ENCODE measurements around the gene RIIAD1.
A peak's percentile ranks its signal among the peaks of the same experiment; 100 is the strongest.

- TF ChIP-seq POLR2A (IDR thresholded peaks at IDR 0.05) (no peak), CTCF (IDR thresholded peaks at IDR 0.05) (no peak), EP300 (IDR thresholded peaks at IDR 0.05) (no peak), POLR2AphosphoS5 (IDR thresholded peaks at IDR 0.05) (peak; percentile 41)
Measured at GRCh38 chr1:151680826-151681225, 40.5 kb upstream of the RIIAD1 start.

All from gastroesophageal sphincter (tissue), 3 donors.